NCI-H2081 treated with DMSO at 0.1 percent for 48 hours (cell line): ENCODE results near the gene TMEM170B.

Source experiments
- DNase-seq: peaks from one replicate; lab custom pipeline; 2025; lab: John Stamatoyannopoulos, UW

Gene TMEM170B, protein sequence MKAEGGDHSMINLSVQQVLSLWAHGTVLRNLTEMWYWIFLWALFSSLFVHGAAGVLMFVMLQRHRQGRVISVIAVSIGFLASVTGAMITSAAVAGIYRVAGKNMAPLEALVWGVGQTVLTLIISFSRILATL

DNA sequence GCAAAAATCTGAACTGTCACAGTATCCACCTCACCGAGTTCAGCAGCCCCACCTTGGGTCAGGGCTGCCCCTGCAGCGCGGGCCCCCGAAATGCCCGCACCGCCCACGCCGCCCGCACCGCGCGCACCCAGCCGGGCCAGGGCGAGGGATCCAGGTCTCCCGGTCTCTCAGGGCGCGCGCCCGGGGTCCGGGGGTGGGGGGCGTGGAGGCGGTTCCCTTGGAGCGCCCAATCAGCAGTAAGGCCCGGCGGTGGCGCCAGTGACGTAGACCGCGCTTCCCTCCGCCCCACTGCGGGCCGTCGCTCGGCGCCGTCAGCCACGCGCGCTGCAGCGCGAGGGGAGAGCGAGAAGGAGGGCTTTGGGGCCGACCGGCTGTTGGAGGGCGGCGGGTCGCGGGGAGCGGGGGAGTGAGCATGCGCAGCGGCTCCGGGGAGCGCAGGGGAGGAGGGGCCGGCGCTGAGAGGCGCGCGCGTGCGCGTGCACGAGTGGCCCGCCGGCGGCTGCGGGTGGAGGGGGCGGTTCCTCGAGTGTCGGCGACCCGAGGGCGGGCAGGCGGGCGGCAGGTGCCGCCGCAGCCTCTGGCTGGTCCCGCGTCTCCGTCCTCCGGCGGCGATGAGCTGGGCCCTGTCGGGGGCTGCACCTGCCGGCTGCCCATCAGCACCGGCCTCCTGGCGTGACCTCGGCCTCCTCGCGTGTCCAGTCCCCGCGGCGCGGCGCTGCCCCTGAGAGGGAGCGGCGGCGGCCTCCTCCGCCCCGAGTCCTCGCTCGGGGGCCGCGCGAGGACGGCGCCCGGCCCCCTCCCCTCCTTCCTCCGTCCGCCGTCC is at the start of gene TMEM170B:
TMEM170B (plus strand) TSS at position 521 of the 823 bp plus-strand sequence. CDS start 529 bp downstream, outside the sequence.
- DNase-seq: peak; percentile 62

DNA sequence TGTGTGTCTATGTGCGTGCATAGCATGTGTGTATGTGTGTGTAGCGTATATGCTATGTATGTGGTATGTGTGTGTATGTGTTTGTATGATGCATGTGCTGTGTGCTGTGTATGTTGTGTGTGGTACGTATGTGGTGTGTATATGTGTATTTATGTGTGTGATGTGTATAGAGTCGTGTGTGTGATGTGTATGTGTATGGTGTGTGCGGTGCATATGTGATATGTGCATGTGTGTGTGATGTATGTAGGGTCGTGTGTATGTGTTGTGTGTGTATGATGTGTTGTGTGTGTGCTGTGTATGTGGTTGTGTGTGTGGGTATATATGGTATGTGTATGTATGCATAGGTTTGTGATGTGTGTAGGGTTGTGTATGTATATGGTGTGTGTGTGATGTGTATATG is 46.6 kb upstream of the TMEM170B start:
- no peak for DNase-seq

DNA sequence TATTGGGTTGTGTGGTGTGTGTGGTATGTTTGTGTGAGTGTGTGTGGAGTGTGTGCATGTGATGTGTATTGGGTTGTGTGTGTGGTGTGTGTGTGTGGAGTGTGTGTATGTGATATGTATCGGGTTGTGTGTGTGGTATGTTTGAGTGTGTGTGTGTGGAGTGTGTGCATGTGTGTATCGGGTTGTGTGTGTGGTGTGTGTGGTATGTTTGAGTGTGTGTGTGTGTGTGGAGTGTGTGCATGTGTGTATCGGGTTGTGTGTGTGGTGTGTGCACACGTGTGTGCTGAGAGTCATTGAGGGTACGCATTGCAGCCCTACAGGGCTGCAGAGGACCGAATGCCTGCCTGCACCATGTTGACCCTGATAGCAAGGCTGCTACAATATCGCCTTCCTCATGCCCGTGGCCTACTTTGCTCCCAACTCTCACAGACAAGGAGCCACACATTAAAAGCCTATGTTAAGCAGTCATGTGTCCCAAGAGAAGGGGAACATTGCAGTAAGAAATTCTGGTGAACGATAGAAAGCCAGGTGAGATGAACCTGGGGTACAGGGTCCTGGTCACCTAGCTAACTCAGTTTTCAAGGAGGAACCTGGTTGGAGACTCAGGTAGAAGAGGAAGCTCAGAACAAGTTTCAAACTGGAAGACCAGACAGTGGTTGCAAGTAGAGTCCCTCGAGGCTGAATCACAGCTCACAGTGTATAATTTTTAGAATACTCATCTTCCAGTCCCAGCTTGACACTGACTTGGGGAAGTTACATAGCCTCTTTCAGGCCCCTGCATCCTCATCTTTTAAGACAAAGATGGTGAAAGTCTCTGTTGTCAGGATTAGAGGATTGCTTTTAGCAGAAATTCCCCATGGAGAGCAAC is 45.7 kb upstream of the TMEM170B start:
- no peak for DNase-seq

DNA sequence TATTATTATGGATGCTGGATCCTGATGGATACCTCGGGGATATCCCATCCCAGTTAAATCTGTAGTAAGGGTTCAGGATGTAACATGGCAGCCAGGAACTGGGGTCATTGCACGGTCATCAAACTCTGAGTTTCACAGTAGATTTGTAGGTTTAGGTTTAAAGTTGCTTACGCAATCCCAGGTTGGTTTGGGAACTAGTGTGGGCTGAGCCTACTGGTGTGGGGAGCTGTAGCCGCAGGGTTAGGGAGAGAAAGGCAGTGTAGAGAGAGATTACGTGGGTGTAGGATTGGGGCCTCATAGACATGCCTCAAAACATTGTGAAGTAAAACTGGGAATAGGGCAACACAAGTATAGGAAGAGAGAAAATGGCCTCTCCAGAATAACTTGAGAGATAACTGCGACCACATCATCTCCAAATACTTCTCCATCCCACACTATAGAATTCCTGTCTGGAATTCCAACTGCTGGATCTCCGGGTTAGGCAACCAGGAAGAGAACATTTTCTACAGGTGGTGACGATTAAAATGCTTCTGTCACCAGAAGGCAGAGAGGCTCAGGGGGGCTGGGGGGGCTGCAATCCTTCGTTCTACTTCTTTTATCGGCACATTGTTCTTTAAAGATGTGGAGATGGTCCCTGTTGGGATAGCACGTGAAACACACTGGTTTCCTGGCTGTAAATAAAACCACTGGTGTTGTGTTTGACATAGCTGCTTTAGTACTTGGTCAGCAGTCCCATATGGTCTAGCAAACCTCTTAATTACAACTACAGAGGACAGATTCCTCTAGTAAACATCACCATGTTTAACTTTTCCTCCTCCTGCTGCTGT is 44.9 kb upstream of the TMEM170B start:
- DNase-seq: no peak

DNA sequence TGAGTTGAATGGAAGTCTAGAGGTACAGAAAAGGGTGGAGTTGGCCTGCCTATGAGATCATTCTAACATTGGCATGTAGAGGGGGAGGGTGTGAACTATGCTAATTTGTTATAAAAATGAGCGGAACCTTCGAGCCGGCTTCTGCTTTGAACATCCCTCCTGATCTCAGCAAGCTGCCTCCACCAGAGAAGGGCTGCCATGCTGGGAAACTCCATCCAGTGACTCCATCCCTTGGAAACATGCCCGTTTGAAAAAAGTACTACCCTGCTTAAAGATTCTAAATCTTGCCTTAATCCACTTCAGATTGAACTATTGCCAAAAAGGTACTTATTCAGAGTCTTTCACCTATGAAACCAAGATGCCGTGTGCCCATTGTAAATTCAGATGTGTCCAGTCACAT is 43.6 kb upstream of the TMEM170B start:
- no peak for DNase-seq

DNA sequence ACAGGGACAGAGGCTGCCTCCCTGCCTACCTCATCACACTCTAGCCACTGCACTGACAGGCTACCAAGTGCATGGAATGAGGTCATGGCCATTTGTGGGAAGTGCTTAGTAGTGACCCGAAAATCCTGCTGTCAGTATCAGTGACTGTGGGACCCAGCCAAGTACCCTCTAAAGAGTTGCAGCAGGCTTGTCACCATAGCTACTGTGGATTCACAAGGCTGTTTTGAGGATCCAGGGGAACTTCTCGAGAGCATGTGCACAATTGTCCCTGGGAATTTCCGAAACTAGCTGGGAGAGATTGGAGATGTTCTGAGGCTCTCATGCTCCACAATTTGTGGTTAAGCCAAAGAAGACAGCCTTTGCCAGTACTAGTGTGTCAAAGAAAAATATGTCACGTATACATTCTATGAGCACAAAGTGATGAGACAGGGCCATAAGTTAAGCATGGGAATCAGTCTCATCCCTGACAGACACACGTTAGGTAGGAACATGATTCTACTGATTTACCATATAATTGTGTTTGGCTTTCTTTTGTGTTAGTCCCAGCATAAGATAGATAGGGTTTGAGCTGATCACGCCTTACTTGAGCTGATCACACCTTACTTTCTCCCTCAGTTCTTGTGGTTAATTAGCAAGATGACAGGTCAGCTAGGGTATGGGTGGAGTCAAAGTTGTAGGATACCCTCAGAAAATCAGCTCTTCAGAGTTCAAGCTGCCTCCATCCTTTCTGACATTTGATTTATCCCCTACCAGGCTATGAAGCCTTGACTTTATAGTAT is 42.6 kb upstream of the TMEM170B start:
- no peak for DNase-seq

DNA sequence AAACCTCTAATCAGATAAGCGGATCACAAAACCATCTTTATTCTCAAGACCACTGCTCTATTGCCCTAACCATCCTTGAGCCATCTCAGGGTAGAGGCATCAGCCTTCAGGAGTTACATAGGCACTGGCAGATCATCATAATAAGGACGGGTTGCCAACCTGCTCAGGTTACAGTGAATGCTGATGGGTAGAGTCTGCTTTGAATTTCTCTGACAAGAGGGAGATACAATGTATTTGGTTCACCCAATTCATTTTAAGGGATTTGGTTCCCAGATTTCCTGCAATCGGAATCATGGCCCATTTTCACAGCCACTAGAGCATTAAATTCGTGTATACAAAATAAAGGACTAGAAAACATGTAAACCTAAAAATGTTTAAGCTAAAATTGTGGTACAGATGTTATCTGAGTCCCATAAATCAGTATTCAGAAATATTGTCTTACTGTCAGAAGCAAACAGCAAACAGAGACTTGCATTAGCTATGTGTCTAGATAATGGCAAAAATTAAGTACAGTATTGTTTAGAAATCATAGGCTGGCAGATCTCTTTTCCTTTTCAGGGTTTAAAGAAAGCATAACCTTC is 41.9 kb upstream of the TMEM170B start:
- no peak for DNase-seq

DNA sequence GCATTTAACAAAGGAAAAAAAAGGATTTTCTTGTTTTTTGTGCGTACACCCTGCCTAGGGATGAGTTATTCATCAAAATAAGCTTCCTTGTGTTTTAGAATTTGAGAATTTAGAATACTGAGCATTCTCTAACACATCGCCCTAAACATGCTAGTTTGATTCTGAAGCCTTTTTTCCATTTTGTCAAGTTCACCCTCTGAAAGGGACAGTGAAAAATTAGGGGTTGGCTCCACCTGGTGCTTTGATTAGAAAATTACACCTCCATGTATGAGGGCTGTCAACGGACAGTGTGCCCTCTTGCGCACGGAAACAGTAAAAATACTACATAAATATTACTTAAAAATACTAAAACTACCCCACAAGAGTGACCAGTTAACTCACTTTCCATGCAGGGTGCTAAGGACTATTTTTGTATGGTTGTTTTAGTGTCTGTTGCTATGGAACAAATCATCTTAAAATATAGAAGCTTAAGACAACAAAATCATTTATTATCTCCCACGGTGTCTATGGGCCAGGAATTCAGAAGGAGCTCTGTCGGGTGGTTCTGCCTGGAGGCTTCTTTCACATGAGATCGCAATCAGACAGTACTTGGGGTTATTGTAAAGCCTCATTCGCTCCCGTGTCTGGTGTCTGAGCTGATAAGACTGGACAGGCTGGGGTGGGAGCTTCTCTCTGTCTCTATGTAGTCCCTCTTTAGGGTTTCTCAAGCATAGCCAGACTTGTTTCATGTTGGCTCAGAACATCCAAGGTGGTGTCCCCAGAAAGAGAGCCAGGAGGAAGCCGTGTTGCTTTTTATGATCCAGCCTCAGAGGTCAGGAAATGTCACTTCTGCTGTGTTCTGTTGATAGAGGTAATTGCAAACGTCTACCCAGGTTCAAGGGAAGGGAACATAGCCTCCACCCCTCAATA is 41.1 kb upstream of the TMEM170B start:
- peak; percentile 69 for DNase-seq

DNA sequence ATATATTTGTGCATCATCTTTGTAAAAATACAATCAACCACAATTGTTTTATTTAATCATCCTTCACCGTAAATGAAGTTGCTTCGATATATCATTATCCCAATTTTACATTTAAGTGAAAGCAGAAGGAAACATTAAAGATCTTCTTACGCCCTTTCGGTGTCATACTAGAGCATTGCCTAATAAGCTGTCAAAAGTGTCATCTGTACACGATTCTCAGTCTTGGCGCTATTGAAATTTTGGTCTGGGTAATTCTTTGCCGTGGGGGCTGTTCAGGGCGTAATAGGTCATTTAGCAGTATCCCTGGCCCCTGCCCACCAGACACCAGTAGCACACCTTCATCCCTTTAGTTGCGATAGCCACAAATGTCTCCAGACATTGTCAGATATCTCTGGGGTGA is 40.4 kb upstream of the TMEM170B start:
- no peak for DNase-seq

DNA sequence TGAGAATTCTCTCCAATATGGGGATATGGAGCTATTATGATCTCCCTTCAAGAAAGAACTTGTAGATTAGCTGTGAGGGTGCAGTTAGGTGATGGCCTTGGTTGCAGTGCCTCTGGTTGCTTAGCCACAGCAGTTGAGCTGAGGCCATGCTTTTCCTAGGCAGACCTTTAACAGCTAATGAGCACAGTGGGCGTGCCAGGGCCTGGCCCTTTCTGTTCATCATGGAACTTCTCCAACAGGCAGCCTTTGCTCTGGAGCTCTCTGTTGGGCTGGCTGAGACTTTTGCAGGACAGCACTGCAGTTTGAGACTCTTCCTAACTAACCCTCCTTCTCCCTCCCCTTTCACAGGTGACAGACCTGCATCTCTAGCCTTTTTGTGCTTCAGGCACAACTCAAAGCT is 39.7 kb upstream of the TMEM170B start:
- no peak for DNase-seq

DNA sequence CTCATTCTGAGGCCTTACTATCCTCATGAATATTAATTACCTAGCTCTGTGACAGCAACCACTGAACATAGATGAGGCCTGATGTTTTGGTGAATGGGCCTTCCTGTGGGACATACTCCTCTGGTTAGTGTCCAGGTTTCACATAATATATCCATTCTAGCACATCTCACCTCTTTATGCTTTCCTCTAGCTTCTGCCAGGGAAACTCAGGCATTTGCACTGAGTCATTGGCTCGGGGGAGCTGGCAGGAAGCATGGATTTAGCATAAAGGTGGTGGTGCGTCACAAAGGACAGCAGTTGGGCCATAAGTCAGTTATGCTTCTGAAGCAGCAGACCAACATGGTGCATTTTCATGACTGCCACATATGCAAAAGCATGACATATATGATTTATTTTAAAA is 37.5 kb upstream of the TMEM170B start:
- DNase-seq: no peak

DNA sequence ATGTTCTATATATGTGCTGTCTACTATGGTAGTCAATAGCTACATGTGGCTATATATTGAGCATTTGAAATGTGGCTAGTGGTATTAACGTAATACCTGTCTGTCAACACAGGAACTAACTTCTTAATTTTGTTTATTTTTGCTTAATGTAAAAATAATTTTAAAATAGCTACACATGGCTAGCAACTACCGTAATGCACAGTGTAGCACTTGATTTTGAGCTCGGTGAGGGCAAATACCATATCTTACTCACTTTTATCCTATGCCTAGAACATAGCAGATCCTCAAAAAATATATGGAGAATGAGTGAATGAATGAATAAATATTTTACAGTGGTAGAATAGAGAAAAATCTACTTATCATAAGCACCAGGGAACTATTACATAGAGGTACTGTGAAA is 28.1 kb upstream of the TMEM170B start:
- no peak for DNase-seq

DNA sequence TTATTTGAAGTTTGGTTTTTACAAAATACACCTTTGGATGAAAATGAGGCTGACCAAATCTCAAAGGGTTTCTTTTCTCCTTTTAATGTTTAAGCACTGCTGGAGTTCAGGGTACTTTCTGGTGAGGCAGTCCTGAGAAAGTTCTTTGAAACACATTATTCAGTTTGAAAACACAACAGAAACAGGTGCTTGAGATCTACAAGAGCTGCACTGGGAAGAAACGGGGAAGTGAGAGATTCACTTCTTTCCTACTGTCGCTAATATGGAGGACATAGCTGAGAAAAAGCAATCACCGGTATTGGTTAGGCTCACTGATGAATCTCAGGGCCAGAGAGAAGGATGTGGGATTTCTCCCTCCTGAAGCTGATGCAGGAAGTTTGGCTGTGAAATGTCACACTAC is 22.9 kb upstream of the TMEM170B start:
- no peak for DNase-seq

DNA sequence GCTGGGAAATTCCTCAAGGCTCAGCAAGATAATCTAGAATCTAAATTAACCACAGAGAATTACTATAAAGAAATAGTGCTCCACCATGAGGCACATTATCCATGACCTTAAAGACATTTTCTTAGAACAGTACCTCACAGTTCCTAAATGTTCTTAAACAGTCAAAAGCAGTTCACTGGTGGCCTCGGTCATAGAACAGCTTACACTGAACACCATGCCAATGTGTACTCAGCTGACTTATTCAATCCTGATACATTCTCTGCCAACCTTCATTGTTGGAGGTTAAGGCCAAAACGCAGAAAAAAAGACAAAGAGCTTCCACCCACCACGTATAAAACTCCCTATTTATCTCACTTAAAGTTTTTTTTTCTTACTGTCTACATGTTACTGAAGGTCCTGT is 21.8 kb upstream of the TMEM170B start:
- DNase-seq: no peak

DNA sequence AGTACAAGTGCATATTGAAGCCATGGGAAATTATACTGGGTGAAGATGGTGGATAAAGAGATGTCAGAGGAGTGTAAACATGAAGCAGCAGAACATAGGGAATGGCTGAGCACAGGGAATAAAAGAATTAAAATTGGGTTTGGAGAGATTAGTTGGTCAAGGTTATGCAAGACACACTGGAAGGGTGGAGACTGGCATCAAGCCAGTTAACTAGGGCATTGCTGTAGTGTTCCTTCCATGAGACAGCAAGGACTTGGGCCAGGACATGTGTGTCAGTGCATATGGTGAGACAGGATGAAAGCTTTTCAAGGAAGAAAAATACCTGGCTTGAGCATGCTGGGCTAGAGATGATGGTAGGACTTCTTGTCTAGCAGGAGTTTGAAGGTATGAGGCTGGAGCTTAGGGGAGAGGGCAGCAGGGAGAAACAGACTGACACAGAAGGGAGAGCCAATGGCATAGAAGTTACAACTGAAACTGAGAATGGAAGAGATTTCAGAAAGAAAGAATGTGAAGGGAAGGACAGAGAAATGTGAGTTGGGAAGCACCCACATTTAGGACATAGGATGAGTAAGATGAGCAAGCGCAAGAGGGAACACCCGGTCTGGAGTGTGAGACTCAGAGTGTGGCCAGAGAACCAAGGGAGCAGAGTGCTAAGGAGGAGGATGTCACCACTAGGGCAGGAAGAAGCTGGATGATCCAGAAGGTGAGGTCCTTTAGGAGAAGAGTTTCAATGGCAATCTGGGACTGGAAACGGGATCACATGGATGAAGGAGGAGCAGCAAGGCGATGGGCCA is 14.5 kb upstream of the TMEM170B start:
- DNase-seq: no peak

DNA sequence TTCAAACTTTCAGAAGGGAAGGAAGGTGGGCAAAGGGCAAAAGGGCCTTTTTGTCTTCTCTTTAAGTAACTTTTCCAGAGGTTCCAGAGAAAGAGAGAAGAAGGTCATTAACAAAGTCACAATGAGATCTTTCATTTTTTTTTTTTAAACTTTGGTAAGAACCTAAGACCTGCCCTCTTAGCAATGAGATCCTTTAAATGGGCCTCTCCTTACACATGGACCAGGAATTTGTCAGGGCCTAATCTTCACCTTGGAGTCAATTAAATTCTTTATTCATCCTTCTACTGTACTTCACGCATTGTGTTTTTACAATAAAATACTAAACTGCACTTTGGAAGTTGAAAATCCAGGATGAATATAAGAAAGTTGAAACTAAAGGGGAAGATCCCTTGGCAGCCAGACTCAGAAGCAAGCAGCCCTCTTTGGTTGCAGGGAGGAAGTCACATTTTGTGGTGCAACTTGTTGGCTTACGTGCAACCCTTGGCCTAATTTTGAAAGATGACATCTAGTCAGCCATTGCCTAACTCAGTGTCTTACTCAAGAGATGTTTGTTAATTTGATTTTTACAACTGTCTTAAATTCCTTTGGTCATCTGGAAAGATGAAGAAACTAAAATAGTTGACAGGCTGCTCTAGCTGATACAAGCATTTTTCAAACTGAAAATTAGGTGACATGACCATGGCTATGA is 11.9 kb upstream of the TMEM170B start:
- DNase-seq: no peak

DNA sequence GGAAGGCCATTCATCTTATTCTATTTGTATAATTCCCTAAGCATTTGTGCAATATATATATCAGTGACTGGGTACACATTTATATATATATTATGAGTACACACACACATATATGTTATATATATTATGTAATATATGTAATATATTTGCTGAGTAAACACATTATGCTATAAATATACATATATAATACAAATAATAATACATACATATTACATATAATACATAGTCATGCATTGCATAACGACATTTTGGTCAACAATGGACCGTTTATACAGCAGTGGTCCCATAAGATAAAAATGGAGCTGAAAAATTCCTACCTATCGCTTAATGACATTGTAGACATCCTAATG is 11.4 kb upstream of the TMEM170B start:
- no peak for DNase-seq

DNA sequence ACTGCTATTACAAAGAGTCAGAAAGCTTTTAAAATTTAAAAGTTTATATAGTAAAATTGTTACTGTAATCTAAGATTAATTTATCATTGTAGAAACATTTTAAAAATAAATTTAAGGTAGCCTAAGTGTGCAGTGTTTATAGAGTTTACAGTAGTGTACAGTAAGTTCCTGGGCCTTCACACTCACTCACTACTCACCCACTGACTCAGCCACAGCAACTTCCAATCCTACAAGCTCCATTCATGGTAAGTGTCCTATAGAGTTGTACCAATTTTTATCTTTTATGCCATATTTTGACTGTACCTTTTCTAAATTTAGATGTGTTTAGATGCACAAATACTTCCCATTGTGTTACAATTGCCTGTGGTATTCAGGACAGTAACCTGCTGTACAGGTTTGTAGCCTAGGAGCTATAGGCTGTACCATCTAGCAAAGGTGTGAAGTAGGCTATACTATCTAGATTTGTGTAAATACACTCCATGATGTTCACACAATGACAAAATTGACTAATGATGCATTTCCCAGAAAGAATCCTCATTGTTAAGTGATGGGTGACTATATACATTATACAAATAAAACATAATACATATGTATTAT is 10.2 kb upstream of the TMEM170B start:
- no peak for DNase-seq
